Testis (tissue), 3 donors: Measurements from ENCODE around the gene XG. TPM values are rescaled to one million over a fixed set of nuclear protein-coding genes. Genes with fewer than 3 reads are reported as not detected.
"Not testable (repeated sequence)": the region's sequence is repeated elsewhere in the genome, so short reads cannot be mapped to it uniquely, and the experiment has no call there.

Experiments used
- DNase-seq: peaks from one replicate; pipeline ENCODE4 v3.0.0-alpha.2; 2019
- H3K27ac ChIP-seq, 2 donors: fragments of 200-600 bp; sonication (generic); one replicate each; pipeline ENCODE4 v1.5.1; 2019
- H3K27me3 ChIP-seq: fragments of 200-600 bp; sonication (generic); one replicate; pipeline ENCODE4 v1.5.1; 2019
- H3K36me3 ChIP-seq: fragments of 200-600 bp; sonication (generic); one replicate; pipeline ENCODE4 v1.5.1; 2017; ENCODE audit warnings: low read depth; ENCODE audit errors: missing control alignments
- H3K4me1 ChIP-seq: fragments of 200-600 bp; sonication (generic); one replicate; pipeline ENCODE4 v1.5.1; 2019
- H3K4me3 ChIP-seq, 2 donors: fragments of 200-600 bp; sonication (generic); one replicate each; pipeline ENCODE4 v1.5.1; 2017 to 2019
- H3K9me3 ChIP-seq: fragments of 200-600 bp; sonication (generic); one replicate; pipeline ENCODE4 v1.5.1; 2017
- POLR2A ChIP-seq: fragments of 450-650 bp; IDR thresholded peaks from one replicate; pipeline ENCODE4 v1.6.1; 2017; ENCODE audit warnings: antibody characterized with exemption, mild to moderate bottlenecking, moderate library complexity
- WGBS, 2 donors: methylation state at CpG; one replicate each; pipeline ENCODE4 v1.1.5; 2018; 5-methylcytosine and 5-hydroxymethylcytosine counted together
- intact Hi-C: fragments of 100-400 bp; cut with DNase I; formaldehyde crosslinking; loops from one replicate; pipeline ENCODE4 v1.15.1; 2023; ENCODE audit warnings: low total_unique reads
- polyA plus RNA-seq: library from polyadenylated mRNA; stranded (reverse); fragments of 350-450 nt; fragmentation: Illumina TruSeq; extraction: RNeasy Lipid Tissue Mini Kit (QIAGEN cat#74804); gene quantifications from one replicate; pipeline ENCODE4 v1.2.3, GENCODE V29; 2014; ENCODE audit warnings: low read depth, low replicate concordance; ENCODE audit not compliant: insufficient read depth
- total RNA-seq, 2 donors: library from RNA; depleted of rRNA; stranded (reverse); fragments of >200 nt; gene quantifications; one replicate each; pipeline ENCODE4 v1.2.3, GENCODE V29; 2016
- TF ChIP-seq, protein P1 (sequence below), 3 experiments: fragments of 450-650 bp in 2 of 3; fragments of 200-600 bp in 1 of 3; sonication (generic) in 1 of 3; IDR thresholded peaks; one replicate each; pipeline ENCODE4 v1.5.1; 2016 to 2019; ENCODE audit warnings: antibody characterized with exemption in 3 of 3, mild to moderate bottlenecking in 2 of 3, moderate library complexity in 1 of 3

XG gene
- total and polyA plus RNA-seq, 3 donors from 2014 or later: 0.19 to 0.88 (median 0.63) TPM

GRCh38 chrX:2811271-2811670 lies 59.4 kb downstream of the XG start:
- Histone ChIP-seq H3K4me1 (no peaks in the 10 kb centered on the region), H3K36me3 (no peaks in the 10 kb centered on the region), H3K4me3 (no peak overlapping the region), H3K27me3 (no peaks in the 10 kb centered on the region), H3K9me3 (no peaks in the 10 kb centered on the region), H3K27ac (no peak overlapping the region)
- WGBS, 2 donors: 88% methylated on average over 5 of the region's 5 CpGs
- intact Hi-C loops: no loop called here
- TF ChIP-seq, protein P1, sequence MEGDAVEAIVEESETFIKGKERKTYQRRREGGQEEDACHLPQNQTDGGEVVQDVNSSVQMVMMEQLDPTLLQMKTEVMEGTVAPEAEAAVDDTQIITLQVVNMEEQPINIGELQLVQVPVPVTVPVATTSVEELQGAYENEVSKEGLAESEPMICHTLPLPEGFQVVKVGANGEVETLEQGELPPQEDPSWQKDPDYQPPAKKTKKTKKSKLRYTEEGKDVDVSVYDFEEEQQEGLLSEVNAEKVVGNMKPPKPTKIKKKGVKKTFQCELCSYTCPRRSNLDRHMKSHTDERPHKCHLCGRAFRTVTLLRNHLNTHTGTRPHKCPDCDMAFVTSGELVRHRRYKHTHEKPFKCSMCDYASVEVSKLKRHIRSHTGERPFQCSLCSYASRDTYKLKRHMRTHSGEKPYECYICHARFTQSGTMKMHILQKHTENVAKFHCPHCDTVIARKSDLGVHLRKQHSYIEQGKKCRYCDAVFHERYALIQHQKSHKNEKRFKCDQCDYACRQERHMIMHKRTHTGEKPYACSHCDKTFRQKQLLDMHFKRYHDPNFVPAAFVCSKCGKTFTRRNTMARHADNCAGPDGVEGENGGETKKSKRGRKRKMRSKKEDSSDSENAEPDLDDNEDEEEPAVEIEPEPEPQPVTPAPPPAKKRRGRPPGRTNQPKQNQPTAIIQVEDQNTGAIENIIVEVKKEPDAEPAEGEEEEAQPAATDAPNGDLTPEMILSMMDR (IDR thresholded peaks at IDR 0.05): no peak
- TF ChIP-seq POLR2A: no peak
- no peak for DNase-seq

- intact Hi-C loops, H3K27me3 ChIP-seq, H3K27ac ChIP-seq, H3K9me3 ChIP-seq, H3K4me3 ChIP-seq, H3K36me3 ChIP-seq, H3K4me1 ChIP-seq: not testable (repeated sequence)
- peak; percentile 30 for DNase-seq
- 28 to 46% methylated on average over 8 to 15 of the region's 16 CpGs for WGBS, 2 donors
- TF ChIP-seq, protein P1 (IDR thresholded peaks at IDR 0.05): peak; percentile 29 to 62 (median 59)
Observed at GRCh38 chrX:2812161-2812907, 60.5 kb downstream of the XG start.

GRCh38 chrX:2817036-2817435 lies 65.2 kb downstream of the XG start:
- no peaks in the 10 kb centered on the region for H3K9me3 ChIP-seq
- no peaks in the 10 kb centered on the region for H3K27me3 ChIP-seq
- H3K27ac ChIP-seq: no peak overlapping the region
- TF ChIP-seq, protein P1 (IDR thresholded peaks at IDR 0.05): no peak
- no peak for TF ChIP-seq POLR2A
- no peak overlapping the region for H3K4me3 ChIP-seq
- H3K36me3 ChIP-seq: no peaks in the 10 kb centered on the region
- 78 to 100% methylated on average over 1 to 2 of the region's 2 CpGs for WGBS, 2 donors
- DNase-seq: no peak
- intact Hi-C loops: no loop called here
- H3K4me1 ChIP-seq: no peaks in the 10 kb centered on the region

DNA sequence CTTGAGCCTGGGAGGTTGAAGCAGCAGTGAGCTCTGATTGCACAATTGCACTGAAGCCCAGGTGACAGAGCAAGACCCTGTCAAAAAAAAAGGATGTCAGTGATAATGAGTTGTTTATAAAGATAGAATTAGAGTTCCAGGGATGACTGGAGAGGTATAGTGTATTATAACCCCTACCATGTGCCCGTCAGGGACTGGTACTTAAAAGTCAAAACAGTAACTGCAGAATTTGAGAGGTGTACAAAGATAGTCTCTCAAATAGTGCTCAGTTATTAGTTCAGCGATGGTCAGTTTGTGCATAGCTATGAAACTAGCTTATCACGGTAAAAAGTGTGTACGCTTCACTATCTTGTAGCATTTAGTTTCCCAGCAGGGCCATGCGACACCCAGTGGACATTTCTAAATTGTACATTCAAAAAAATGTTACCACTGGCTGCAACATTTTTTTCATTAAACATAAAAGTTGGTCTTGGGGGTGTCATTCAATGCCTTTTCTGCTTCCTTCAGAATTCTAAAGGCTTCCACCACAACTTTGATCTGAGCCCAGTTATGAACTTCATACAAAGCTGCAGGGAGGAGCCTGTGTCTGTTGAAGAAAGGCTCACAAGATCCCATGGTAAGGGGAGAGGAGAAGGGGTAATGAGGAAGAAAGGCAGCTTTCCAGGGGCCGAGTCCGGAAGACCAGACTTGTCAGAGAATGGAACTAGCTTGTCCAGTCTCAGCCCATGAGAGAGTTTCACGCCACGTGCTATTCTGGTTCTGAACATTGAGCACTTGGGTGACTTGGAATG lies 67.7 kb downstream of the XG start:
- no peak for DNase-seq
- Histone ChIP-seq H3K27ac (no peak overlapping the region), H3K9me3 (no peaks in the 10 kb centered on the region), H3K4me1 (no peaks in the 10 kb centered on the region), H3K4me3 (no peak overlapping the region), H3K27me3 (no peaks in the 10 kb centered on the region), H3K36me3 (no peaks in the 10 kb centered on the region)
- TF ChIP-seq, protein P1 (IDR thresholded peaks at IDR 0.05): peak in 1 of 3 experiments; percentile 36
- no peak for TF ChIP-seq POLR2A
- intact Hi-C loops: no loop called here
- WGBS, 2 donors: 40 to 66% methylated on average over 7 to 9 of the region's 9 CpGs
